Measurements from ENCODE around the gene AGAP3. TPM values are rescaled to one million over a fixed set of nuclear protein-coding genes. Genes with fewer than 3 reads are reported as not detected.

The AGAP3 gene
- polyA plus RNA-seq, 4 donors: 50.2 to 81.5 (median 72.6) TPM

GRCh38 chr7:151086802-151087244, 548 bp downstream of the AGAP3 start:
- no peak for DNase-seq (ENCODE audit: low read depth in 4 of 4, low spot score in 3 of 4)

GRCh38 chr7:151087245-151088018, 1.2 kb downstream of the AGAP3 start:
- no peak for DNase-seq (ENCODE audit: low read depth in 4 of 4, low spot score in 3 of 4)

GRCh38 chr7:151088019-151088855, 2.0 kb downstream of the AGAP3 start:
- no peak for DNase-seq (ENCODE audit: low read depth in 4 of 4, low spot score in 3 of 4)

DNA sequence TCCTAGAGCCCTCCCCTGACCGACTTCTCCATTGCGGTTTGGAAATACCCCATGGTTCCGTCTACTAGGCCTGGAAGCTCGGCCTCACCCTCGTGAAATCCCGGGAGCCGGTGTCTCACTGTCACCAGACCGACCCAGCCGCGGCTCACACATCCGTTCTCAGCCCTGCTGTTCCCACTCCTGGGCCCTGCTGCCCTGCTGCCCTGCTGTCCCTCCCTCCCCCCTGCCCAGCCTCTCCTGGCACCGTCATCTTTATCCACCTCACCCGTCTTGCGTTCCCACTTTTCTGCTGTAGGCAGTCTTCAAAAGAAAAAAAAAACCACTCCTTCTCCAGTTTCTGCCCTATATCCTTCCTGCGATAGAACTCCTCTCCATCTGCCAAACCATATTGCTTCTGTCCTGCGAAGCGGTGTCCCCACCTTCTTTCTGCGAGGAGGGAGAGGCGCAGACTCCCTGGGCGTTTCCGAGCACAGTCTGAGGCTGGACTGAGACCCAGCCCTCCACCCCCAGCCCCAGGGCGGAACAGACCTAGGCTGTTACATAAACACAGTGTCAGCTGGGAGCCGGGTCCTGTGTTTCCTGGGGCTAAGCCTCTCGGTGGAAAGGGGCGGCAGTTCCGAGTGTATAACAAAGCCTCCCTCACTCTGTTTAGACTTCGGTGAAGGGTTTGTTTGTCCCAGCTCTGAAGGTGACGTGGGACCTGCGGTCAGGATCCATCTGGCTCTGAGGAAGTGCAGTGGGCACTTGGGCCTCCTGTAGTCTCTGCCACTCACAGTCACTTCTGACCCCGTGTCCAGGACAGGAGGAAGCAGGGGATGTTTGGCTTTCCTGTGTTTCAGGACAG, 2.8 kb downstream of the AGAP3 start:
- no peak for DNase-seq (ENCODE audit: low read depth in 4 of 4, low spot score in 3 of 4)

DNA sequence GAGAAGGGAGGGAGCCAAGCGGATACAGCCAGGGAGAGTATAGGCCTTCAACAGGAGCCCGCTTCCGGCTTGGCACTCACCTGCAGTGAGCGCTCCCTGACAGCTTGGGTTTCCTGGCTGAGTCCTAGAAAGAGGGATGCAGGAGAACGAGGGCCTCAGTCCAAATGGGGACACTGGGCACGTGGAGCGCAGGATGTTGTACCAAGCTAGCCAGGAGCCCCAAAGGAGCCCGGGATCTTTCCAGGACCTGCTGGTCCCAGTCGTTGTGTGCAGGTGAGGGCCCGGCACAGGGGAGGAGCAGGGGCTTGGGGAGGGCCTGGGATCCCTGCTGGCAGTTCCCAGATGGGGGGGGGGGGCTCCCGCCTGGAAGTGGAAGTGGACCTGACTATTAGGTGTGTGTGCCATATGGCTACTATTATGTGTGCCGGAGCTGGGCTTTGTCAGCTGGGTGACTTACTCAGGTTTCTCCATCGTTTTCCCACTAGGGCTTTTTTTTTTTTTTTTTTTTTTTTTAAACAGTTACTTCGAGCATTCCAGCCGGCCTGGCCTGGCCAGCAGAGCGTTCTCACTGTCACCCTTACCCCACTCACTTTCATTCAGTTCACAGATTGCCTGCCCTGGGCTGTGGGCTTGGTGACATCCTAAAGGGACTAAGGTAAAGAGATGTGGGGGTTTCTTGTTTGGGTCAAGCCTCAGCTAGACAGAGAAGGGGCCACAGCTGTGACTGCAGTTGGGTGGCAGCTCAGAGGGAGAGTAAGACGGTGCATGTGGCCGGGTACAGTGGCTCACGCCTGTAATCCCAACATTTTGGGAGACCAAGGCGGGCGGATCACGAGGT, 3.8 kb downstream of the AGAP3 start:
- DNase-seq (ENCODE audit: low read depth in 4 of 4, low spot score in 3 of 4): no peak

- DNase-seq (ENCODE audit: low read depth in 4 of 4, low spot score in 3 of 4): no peak
Observed at GRCh38 chr7:151091003-151091402, 4.7 kb downstream of the AGAP3 start.

DNA sequence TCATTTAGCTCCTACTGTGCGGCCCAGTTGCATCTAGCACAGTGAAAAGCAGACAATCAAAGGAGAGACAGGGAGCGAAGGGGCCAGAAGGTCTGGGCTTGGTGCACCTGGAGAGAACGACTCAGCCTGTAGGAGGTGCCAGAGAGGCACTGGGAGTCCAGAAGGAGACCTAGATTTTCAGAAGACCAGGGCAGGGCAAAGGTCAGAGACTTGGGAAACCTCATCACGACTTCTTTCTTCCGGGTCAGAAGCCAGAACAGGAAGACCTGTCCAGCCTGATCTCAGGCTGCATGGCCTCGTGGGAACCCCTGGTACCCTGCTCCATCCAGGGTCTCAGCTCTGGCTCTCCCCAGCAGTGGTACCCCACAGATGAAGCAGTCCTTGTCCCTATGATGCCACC, 5.2 kb downstream of the AGAP3 start:
- DNase-seq (ENCODE audit: low read depth in 4 of 4, low spot score in 3 of 4): no peak

GRCh38 chr7:151091988-151092387, 5.7 kb downstream of the AGAP3 start:
- no peak for DNase-seq (ENCODE audit: low read depth in 4 of 4, low spot score in 3 of 4)

DNA sequence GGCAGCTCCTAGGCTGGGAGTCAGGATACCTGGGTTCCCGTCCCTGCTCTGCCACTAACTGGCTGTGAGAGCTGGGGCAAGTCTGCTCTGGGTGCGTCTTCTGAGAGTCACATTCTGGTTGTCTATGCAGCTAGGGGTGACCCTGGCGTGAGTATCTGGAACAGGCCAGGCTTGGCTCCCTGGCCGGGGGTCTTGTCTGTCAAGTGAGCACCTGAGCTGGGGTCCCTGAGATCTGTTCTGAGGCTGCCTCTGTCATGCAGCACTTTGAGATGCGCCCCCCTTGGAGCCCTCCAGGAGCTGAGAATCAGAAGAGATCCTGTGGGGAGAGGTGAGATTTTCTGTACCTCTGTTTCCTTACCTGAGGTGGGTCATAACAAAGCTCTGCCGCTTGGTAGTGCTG, 7.5 kb downstream of the AGAP3 start:
- no peak for DNase-seq (ENCODE audit: low read depth in 4 of 4, low spot score in 3 of 4)

GRCh38 chr7:151094675-151095074, 8.4 kb downstream of the AGAP3 start:
- no peak for DNase-seq (ENCODE audit: low read depth in 4 of 4, low spot score in 3 of 4)

GRCh38 chr7:151095123-151095797, 9.0 kb downstream of the AGAP3 start:
- no peak for DNase-seq (ENCODE audit: low read depth in 4 of 4, low spot score in 3 of 4)

GRCh38 chr7:151095828-151096475, 9.7 kb downstream of the AGAP3 start:
- DNase-seq (ENCODE audit: low read depth in 4 of 4, low spot score in 3 of 4): no peak

- no peak for DNase-seq (ENCODE audit: low read depth in 4 of 4, low spot score in 3 of 4)
Observed at GRCh38 chr7:151099486-151100211, 13.4 kb downstream of the AGAP3 start.

GRCh38 chr7:151100921-151101320, 14.6 kb downstream of the AGAP3 start:
- DNase-seq (ENCODE audit: low read depth in 4 of 4, low spot score in 3 of 4): no peak

DNA sequence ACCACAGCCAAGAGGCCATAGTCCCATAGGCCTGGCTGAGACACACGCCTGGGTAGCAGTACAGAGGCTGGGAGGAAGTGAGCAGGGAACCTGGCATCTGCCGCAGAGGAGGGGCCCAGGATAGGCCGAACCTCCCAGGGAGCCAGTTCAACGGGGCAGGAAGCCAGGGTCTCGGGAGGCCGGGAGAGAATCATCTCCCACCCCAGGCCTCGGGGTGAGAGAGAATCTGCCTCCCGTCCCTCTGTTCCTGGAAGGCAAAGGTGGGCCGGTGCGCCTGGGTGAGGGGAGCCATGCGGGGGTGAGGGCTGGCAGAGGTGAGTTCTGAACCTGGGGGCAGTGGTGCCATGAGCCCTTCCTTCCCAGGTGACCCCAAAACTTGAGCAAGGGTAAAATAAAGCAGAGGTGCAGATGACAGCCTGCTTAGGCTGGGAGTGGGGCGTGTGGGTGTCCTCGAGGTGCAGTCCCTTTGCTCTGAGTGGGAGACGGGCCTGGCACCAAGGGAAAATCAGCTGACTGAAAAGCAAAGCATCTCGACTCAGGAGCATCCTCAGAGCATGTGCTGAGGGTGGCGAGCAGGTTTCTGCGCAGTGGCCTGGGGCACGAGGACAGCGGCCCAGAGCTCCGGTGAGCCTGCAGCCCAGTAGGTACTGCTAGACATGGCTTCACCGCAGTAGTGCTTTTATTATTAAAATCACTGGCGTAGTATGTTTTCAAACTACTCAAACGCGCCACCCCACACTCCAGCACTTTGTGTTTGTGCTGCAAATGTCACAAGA, 15.5 kb downstream of the AGAP3 start:
- no peak for DNase-seq (ENCODE audit: low read depth in 4 of 4, low spot score in 3 of 4)

GRCh38 chr7:151102991-151103390, 16.7 kb downstream of the AGAP3 start:
- no peak for DNase-seq (ENCODE audit: low read depth in 4 of 4, low spot score in 3 of 4)

GRCh38 chr7:151103973-151104372, 17.7 kb downstream of the AGAP3 start:
- no peak for DNase-seq (ENCODE audit: low read depth in 4 of 4, low spot score in 3 of 4)

Measured in left renal pelvis (tissue), 4 donors.